Measurements from ENCODE around the gene UCP1.

UCP1 gene

DNA sequence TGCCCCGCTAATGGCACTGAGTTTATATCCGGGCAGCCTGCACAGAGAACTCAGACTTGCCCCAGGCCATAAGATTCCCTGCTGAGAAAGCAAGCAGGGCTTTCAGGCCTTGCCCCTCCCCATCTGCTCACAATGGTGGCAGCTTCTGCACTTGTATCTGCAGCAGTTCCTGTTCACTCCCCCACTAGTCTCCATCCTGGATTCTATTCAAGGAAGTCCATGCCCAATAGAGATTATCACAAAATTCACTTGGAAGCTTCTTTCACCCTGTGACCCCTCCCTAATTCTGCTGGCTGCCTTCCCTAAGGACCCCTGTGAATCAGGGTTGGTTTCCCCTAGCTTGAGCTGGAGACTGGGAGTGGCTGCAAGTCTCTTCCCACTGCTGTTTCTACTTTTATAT lies 34.5 kb upstream of the UCP1 start:
- ATAC-seq, result no peak
- TF ChIP-seq, protein P1, sequence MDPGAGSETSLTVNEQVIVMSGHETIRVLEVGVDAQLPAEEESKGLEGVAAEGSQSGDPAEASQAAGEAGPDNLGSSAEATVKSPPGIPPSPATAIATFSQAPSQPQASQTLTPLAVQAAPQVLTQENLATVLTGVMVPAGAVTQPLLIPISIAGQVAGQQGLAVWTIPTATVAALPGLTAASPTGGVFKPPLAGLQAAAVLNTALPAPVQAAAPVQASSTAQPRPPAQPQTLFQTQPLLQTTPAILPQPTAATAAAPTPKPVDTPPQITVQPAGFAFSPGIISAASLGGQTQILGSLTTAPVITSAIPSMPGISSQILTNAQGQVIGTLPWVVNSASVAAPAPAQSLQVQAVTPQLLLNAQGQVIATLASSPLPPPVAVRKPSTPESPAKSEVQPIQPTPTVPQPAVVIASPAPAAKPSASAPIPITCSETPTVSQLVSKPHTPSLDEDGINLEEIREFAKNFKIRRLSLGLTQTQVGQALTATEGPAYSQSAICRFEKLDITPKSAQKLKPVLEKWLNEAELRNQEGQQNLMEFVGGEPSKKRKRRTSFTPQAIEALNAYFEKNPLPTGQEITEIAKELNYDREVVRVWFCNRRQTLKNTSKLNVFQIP (CRISPR knock-in tag; IDR thresholded peaks at IDR 0.05; ENCODE audit: borderline replicate concordance, low read depth), result no peak
- TF ChIP-seq ZNF70 (CRISPR knock-in tag; IDR thresholded peaks at IDR 0.05), result no peak
- TF ChIP-seq ZFP30 (CRISPR knock-in tag; IDR thresholded peaks at IDR 0.05), result no peak
- no peak for TF ChIP-seq ZFP3 (CRISPR knock-in tag; IDR thresholded peaks at IDR 0.05)

DNA sequence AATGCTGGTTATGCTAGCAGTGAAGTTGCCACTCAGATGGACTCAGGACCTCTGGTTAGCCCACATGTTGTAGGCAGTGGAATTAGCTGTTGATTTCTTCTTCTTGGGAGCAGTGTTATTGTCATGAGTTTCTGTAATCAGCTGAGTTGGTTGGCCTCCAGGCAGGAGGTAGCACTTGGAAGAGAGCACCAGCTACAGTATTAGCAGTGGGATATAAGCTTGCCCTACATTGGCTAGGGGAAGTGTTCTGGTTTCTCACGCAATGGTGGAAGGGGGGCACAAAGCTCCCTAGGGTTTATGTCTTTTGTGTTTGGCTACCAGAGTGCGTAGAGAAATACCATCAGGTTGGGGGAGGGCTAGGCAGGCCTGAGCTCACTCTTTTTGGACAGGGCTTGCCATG lies 34.0 kb upstream of the UCP1 start:
- ATAC-seq, result no peak
- TF ChIP-seq ZC3H10 (CRISPR knock-in tag; IDR thresholded peaks at IDR 0.05) (no peak), ZNF8 (CRISPR knock-in tag; IDR thresholded peaks at IDR 0.05) (no peak), ZNF70 (CRISPR knock-in tag; IDR thresholded peaks at IDR 0.05) (no peak), RARB (CRISPR knock-in tag; IDR thresholded peaks at IDR 0.05) (no peak), ZNF565 (CRISPR knock-in tag; conservative IDR thresholded peaks at IDR 0.05; ENCODE audit: low read depth) (no peak), ISL1 (CRISPR knock-in tag; IDR thresholded peaks at IDR 0.05) (no peak), SNAI2 (CRISPR knock-in tag; IDR thresholded peaks at IDR 0.05) (no peak), CSDC2 (CRISPR knock-in tag; IDR thresholded peaks at IDR 0.05) (no peak), BACH2 (CRISPR knock-in tag; IDR thresholded peaks at IDR 0.05; ENCODE audit: borderline replicate concordance) (no peak), OSR1 (CRISPR knock-in tag; IDR thresholded peaks at IDR 0.05) (no peak), GLIS3 (CRISPR knock-in tag; IDR thresholded peaks at IDR 0.05) (no peak), TCF4 (CRISPR knock-in tag; IDR thresholded peaks at IDR 0.05; ENCODE audit: borderline replicate concordance) (no peak)
- TF ChIP-seq, protein P2, sequence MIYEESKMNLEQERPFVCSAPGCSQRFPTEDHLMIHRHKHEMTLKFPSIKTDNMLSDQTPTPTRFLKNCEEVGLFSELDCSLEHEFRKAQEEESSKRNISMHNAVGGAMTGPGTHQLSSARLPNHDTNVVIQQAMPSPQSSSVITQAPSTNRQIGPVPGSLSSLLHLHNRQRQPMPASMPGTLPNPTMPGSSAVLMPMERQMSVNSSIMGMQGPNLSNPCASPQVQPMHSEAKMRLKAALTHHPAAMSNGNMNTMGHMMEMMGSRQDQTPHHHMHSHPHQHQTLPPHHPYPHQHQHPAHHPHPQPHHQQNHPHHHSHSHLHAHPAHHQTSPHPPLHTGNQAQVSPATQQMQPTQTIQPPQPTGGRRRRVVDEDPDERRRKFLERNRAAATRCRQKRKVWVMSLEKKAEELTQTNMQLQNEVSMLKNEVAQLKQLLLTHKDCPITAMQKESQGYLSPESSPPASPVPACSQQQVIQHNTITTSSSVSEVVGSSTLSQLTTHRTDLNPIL (CRISPR knock-in tag; IDR thresholded peaks at IDR 0.05; ENCODE audit: low read depth), result no peak
- TF ChIP-seq, protein P1 (CRISPR knock-in tag; IDR thresholded peaks at IDR 0.05; ENCODE audit: borderline replicate concordance, low read depth), result no peak
- TF ChIP-seq, protein P3, sequence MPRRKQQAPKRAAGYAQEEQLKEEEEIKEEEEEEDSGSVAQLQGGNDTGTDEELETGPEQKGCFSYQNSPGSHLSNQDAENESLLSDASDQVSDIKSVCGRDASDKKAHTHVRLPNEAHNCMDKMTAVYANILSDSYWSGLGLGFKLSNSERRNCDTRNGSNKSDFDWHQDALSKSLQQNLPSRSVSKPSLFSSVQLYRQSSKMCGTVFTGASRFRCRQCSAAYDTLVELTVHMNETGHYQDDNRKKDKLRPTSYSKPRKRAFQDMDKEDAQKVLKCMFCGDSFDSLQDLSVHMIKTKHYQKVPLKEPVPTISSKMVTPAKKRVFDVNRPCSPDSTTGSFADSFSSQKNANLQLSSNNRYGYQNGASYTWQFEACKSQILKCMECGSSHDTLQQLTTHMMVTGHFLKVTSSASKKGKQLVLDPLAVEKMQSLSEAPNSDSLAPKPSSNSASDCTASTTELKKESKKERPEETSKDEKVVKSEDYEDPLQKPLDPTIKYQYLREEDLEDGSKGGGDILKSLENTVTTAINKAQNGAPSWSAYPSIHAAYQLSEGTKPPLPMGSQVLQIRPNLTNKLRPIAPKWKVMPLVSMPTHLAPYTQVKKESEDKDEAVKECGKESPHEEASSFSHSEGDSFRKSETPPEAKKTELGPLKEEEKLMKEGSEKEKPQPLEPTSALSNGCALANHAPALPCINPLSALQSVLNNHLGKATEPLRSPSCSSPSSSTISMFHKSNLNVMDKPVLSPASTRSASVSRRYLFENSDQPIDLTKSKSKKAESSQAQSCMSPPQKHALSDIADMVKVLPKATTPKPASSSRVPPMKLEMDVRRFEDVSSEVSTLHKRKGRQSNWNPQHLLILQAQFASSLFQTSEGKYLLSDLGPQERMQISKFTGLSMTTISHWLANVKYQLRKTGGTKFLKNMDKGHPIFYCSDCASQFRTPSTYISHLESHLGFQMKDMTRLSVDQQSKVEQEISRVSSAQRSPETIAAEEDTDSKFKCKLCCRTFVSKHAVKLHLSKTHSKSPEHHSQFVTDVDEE (CRISPR knock-in tag; IDR thresholded peaks at IDR 0.05), result no peak

DNA sequence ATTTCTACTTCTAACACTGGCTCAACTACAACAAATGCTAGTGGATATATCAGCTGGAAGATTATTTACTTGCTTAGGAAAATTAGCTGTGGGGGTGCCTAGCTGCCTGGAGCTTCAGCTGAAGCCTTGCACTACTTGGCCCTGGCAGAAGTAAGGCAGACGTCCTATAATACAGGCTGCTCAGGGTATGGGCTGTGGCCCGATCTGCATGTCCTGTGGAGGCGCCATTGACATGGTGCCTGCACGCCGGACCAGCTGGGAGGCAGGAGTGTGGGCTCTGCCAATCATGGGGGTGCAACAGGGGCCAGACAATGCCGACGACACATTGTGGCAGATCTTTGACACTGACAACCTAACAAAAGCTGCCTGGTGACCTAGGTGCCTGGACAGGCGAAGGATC lies 31.6 kb upstream of the UCP1 start:
- ATAC-seq, result no peak
- TF ChIP-seq ESRRG (CRISPR knock-in tag; IDR thresholded peaks at IDR 0.05) (no peak), BACH2 (CRISPR knock-in tag; IDR thresholded peaks at IDR 0.05; ENCODE audit: borderline replicate concordance) (no peak), ZFP30 (CRISPR knock-in tag; IDR thresholded peaks at IDR 0.05) (no peak), RARB (CRISPR knock-in tag; IDR thresholded peaks at IDR 0.05) (no peak), PPARA (CRISPR knock-in tag; IDR thresholded peaks at IDR 0.05; ENCODE audit: borderline replicate concordance) (no peak)

DNA sequence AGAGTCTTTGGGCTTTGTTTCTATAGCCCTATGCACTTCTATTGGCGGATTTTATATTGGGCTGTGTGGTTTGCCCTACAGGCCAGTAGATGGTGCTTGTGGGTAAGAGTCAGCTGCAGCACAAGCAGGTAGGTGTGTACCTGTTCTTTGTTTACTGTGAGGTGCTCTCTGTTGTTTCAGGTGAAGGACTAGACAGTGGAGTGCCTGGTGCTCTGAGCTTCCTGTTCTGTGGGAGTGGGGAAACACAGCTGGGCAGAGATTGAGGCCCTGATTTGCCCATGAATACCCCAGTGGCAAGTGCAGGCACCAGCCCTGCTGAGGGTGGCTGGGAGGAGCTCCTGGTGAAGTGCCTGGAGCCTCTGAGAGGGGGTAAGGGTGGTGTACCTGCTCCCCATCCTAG lies 26.3 kb upstream of the UCP1 start:
- ATAC-seq, result peak; percentile 69
- no peak for TF ChIP-seq TCF4 (CRISPR knock-in tag; IDR thresholded peaks at IDR 0.05; ENCODE audit: borderline replicate concordance)
- TF ChIP-seq ZNF8 (CRISPR knock-in tag; IDR thresholded peaks at IDR 0.05), result no peak
- TF ChIP-seq, protein P4, sequence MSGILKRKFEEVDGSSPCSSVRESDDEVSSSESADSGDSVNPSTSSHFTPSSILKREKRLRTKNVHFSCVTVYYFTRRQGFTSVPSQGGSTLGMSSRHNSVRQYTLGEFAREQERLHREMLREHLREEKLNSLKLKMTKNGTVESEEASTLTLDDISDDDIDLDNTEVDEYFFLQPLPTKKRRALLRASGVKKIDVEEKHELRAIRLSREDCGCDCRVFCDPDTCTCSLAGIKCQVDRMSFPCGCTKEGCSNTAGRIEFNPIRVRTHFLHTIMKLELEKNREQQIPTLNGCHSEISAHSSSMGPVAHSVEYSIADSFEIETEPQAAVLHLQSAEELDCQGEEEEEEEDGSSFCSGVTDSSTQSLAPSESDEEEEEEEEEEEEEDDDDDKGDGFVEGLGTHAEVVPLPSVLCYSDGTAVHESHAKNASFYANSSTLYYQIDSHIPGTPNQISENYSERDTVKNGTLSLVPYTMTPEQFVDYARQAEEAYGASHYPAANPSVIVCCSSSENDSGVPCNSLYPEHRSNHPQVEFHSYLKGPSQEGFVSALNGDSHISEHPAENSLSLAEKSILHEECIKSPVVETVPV (CRISPR knock-in tag; IDR thresholded peaks at IDR 0.05), result no peak
- TF ChIP-seq GLIS3 (CRISPR knock-in tag; IDR thresholded peaks at IDR 0.05), result no peak
- no peak for TF ChIP-seq ZFP30 (CRISPR knock-in tag; IDR thresholded peaks at IDR 0.05)
- TF ChIP-seq CSDC2 (CRISPR knock-in tag; IDR thresholded peaks at IDR 0.05), result no peak
- TF ChIP-seq BACH2 (CRISPR knock-in tag; IDR thresholded peaks at IDR 0.05; ENCODE audit: borderline replicate concordance), result no peak
- TF ChIP-seq ESRRG (CRISPR knock-in tag; IDR thresholded peaks at IDR 0.05), result no peak
- TF ChIP-seq ZFP3 (CRISPR knock-in tag; IDR thresholded peaks at IDR 0.05), result no peak
